H1 (cell line): ENCODE measurements around the gene POLR2H. TPM values are rescaled to one million over a fixed set of nuclear protein-coding genes. Genes with fewer than 3 reads are reported as not detected.

ENCODE experiments used
- CTCF ChIA-PET: fragments of 300-600 bp; sonication (Branson Sonifier 250); formaldehyde crosslinking; loops from one replicate; lab custom pipeline; 2021; ENCODE audit not compliant: partially characterized antibody; lab: Charles Lee
- POLR2A ChIA-PET: fragments of 300-600 bp; sonication (Branson Sonifier 250); formaldehyde crosslinking; loops from one replicate; lab custom pipeline; 2021; ENCODE audit warnings: inconsistent platforms; ENCODE audit not compliant: partially characterized antibody; lab: Charles Lee
- DNase-seq, 2 experiments: peaks; one replicate each; pipeline versions ENCODE4 v3.0.0 to v3.0.0-alpha.2; 2010 to 2022; ENCODE audit warnings: low spot score in 2 of 2, low read depth in 1 of 2, mixed read lengths in 1 of 2
- FAIRE-seq: peaks from 2 replicates; lab custom pipeline; 2011; peaks lifted over from hg19 to GRCh38; lab: Jason Lieb, UNC
- H2AFZ ChIP-seq: 2 replicates; pipeline ENCODE4 v1.8.1; 2012; ENCODE audit warnings: low read length, inconsistent platforms
- H2AK5ac ChIP-seq: 2 replicates; pipeline ENCODE4 v1.6.1; 2013; ENCODE audit warnings: low read depth, low read length
- H2BK120ac ChIP-seq: replicated peaks from 2 replicates; pipeline ENCODE3; 2013; ENCODE audit warnings: low read depth, low read length, inconsistent platforms
- H2BK12ac ChIP-seq: 2 replicates; pipeline ENCODE4 v1.6.1; 2013; ENCODE audit warnings: low read depth, low read length
- H2BK15ac ChIP-seq: 2 replicates; pipeline ENCODE4 v1.6.1; 2013; ENCODE audit warnings: low read length
- H2BK20ac ChIP-seq: 2 replicates; pipeline ENCODE4 v1.6.1; 2013; ENCODE audit warnings: low read length
- H2BK5ac ChIP-seq: 2 replicates; pipeline ENCODE4 v1.6.1; 2013; ENCODE audit warnings: low read depth, low read length
- H3K14ac ChIP-seq: 2 replicates; pipeline ENCODE4 v1.6.1; 2013; ENCODE audit warnings: inconsistent platforms; ENCODE audit not compliant: insufficient read length
- H3K18ac ChIP-seq: 2 replicates; pipeline ENCODE4 v1.6.1; 2013; ENCODE audit warnings: low read length; ENCODE audit errors: extremely low read depth
- H3K23ac ChIP-seq: 2 replicates; pipeline ENCODE4 v1.6.1; 2013; ENCODE audit warnings: inconsistent platforms; ENCODE audit not compliant: insufficient read length
- H3K23me2 ChIP-seq: 2 replicates; pipeline ENCODE4 v1.6.1; 2013; ENCODE audit warnings: low read depth, low read length
- H3K27ac ChIP-seq: 2 replicates; pipeline ENCODE4 v1.6.1; 2011; ENCODE audit warnings: low read depth, low read length, inconsistent platforms
- H3K27me3 ChIP-seq, 4 experiments: replicated peaks in 1 of 4; 1 replicate in 1 of 4; 2 replicates in 3 of 4; pipeline versions ENCODE4 v1.6.1 to v1.8.1; 2011 to 2013; ENCODE audit warnings: low read length in 3 of 4, mild to moderate bottlenecking in 3 of 4, inconsistent platforms in 2 of 4, mixed read lengths in 2 of 4, moderate library complexity in 1 of 4; ENCODE audit not compliant: control insufficient read depth in 3 of 4, insufficient read depth in 3 of 4; ENCODE audit errors: extremely low read depth in 1 of 4
- H3K36me3 ChIP-seq, 4 experiments: 2 replicates each; pipeline versions ENCODE4 v1.6.1 to v1.8.1; 2011 to 2013; ENCODE audit warnings: mild to moderate bottlenecking in 4 of 4, low read length in 3 of 4, moderate library complexity in 2 of 4, control low read depth in 1 of 4, inconsistent platforms in 1 of 4; ENCODE audit not compliant: insufficient read depth in 4 of 4, control insufficient read depth in 2 of 4
- H3K4ac ChIP-seq: replicated peaks from 2 replicates; pipeline ENCODE3; 2013; ENCODE audit warnings: low read length, low read depth, mixed read lengths, inconsistent platforms; ENCODE audit not compliant: insufficient read length
- H3K4me1 ChIP-seq, 4 experiments: replicated peaks in 1 of 4; 1 replicate in 1 of 4; 2 replicates in 3 of 4; pipeline versions ENCODE4 v1.6.1 to v1.8.1; 2011 to 2013; ENCODE audit warnings: low read length in 3 of 4, inconsistent platforms in 2 of 4, mixed read lengths in 1 of 4; ENCODE audit not compliant: insufficient read depth in 4 of 4, control insufficient read depth in 3 of 4
- H3K4me2 ChIP-seq, 2 experiments: 2 replicates each; pipeline versions ENCODE4 v1.6.1 to v1.8.1; 2011 to 2013; ENCODE audit warnings: low read depth in 2 of 2, low read length in 2 of 2, control low read depth in 1 of 2, inconsistent platforms in 1 of 2, mild to moderate bottlenecking in 1 of 2; ENCODE audit not compliant: insufficient read depth in 1 of 2
- H3K4me3 ChIP-seq, 4 experiments: fragments of 200-600, 300-600 bp in 1 of 4; sonication (generic), shearing (Covaris generic), sonication (Bioruptor Twin) in 1 of 4; 2 replicates each; pipeline versions ENCODE4 v1.5.1 to v1.8.1; 2011 to 2016; ENCODE audit warnings: low read length in 4 of 4, low read depth in 3 of 4, control low read depth in 2 of 4, inconsistent platforms in 2 of 4, mild to moderate bottlenecking in 2 of 4, mixed read lengths in 1 of 4, moderate library complexity in 1 of 4; ENCODE audit not compliant: insufficient read depth in 2 of 4; ENCODE audit errors: extremely low read depth in 1 of 4
- H3K56ac ChIP-seq: replicated peaks from 2 replicates; pipeline ENCODE3; 2013; ENCODE audit warnings: low read depth, mild to moderate bottlenecking, mixed read lengths, low read length, inconsistent platforms; ENCODE audit not compliant: insufficient read length
- H3K79me1 ChIP-seq: 2 replicates; pipeline ENCODE4 v1.6.1; 2013; ENCODE audit warnings: low read depth, low read length, control low read depth
- H3K79me2 ChIP-seq, 2 experiments: 2 replicates each; pipeline versions ENCODE4 v1.6.1 to v1.8.1; 2012 to 2013; ENCODE audit warnings: low read length in 2 of 2, mild to moderate bottlenecking in 2 of 2, inconsistent platforms in 1 of 2; ENCODE audit not compliant: insufficient read depth in 2 of 2, control insufficient read depth in 1 of 2
- H3K9ac ChIP-seq, 4 experiments: replicated peaks in 1 of 4; 1 replicate in 1 of 4; 2 replicates in 3 of 4; pipeline versions ENCODE4 v1.6.1 to v1.8.1; 2011 to 2013; ENCODE audit warnings: low read depth in 3 of 4, low read length in 3 of 4, control low read depth in 2 of 4, mild to moderate bottlenecking in 2 of 4, moderate library complexity in 2 of 4, inconsistent platforms in 1 of 4; ENCODE audit errors: extremely low read depth in 1 of 4
- H3K9me3 ChIP-seq, 2 experiments: 2 replicates each; pipeline versions ENCODE4 v1.6.1 to v1.8.1; 2012 to 2013; ENCODE audit warnings: mild to moderate bottlenecking in 2 of 2, moderate library complexity in 2 of 2, control low read depth in 1 of 2, inconsistent platforms in 1 of 2, low read depth in 1 of 2, low read length in 1 of 2, mixed read lengths in 1 of 2; ENCODE audit not compliant: insufficient read depth in 2 of 2
- H4K20me1 ChIP-seq, 2 experiments: replicated peaks in 1 of 2; 2 replicates each; pipeline versions ENCODE3 to v1.8.1; 2011 to 2013; ENCODE audit warnings: inconsistent platforms in 2 of 2, low read length in 2 of 2, mild to moderate bottlenecking in 1 of 2; ENCODE audit not compliant: insufficient read depth in 2 of 2, control insufficient read depth in 1 of 2
- H4K5ac ChIP-seq: 2 replicates; pipeline ENCODE4 v1.6.1; 2013; ENCODE audit warnings: low read length, low read depth, mixed read lengths, inconsistent platforms; ENCODE audit not compliant: insufficient read length
- H4K8ac ChIP-seq: 2 replicates; pipeline ENCODE4 v1.8.0; 2013; ENCODE audit warnings: mild to moderate bottlenecking, moderate library complexity, low read length, inconsistent platforms; ENCODE audit not compliant: insufficient read depth; ENCODE audit errors: extremely low read depth
- H4K91ac ChIP-seq: replicated peaks from 2 replicates; pipeline ENCODE3; 2013; ENCODE audit warnings: low read length, mixed read lengths, inconsistent platforms; ENCODE audit not compliant: insufficient read length
- ATF2 ChIP-seq: IDR thresholded peaks from 2 replicates; pipeline ENCODE4 v1.6.1; 2012; ENCODE audit warnings: low read length, inconsistent platforms
- ATF3 ChIP-seq: IDR thresholded peaks from 2 replicates; pipeline ENCODE4 v1.6.1; 2011; ENCODE audit warnings: low read depth, mild to moderate bottlenecking, low read length; ENCODE audit not compliant: insufficient read depth
- BRCA1 ChIP-seq: IDR thresholded peaks from 2 replicates; pipeline ENCODE4 v1.6.1; 2012; ENCODE audit warnings: low read depth, low read length, improper control_type of control experiment
- EP300 ChIP-seq, 2 experiments: IDR thresholded peaks; 1 replicate in 1 of 2; 2 replicates in 1 of 2; pipeline ENCODE4 v1.6.1; 2011 to 2012; ENCODE audit warnings: low read depth in 2 of 2, low read length in 2 of 2, mild to moderate bottlenecking in 2 of 2, borderline replicate concordance in 1 of 2, inconsistent platforms in 1 of 2, moderate library complexity in 1 of 2
- FOSL1 ChIP-seq: IDR thresholded peaks from 2 replicates; pipeline ENCODE4 v1.6.1; 2011; ENCODE audit warnings: mild to moderate bottlenecking, low read depth, low read length, moderate library complexity; ENCODE audit not compliant: insufficient read depth
- MAX ChIP-seq: IDR thresholded peaks from 2 replicates; pipeline ENCODE4 v1.6.1; 2012; ENCODE audit warnings: inconsistent platforms
- NRF1 ChIP-seq: IDR thresholded peaks from 2 replicates; pipeline ENCODE4 v1.6.1; 2011; ENCODE audit warnings: mild to moderate bottlenecking, low read depth, low read length, improper control_type of control experiment
- POLR2A ChIP-seq, 2 experiments: IDR thresholded peaks; 1 replicate in 1 of 2; 2 replicates in 1 of 2; pipeline ENCODE4 v1.6.1; 2011; ENCODE audit warnings: low read depth in 2 of 2, low read length in 2 of 2, mild to moderate bottlenecking in 2 of 2; ENCODE audit errors: control extremely low read depth in 1 of 2
- RXRA ChIP-seq: IDR thresholded peaks from 2 replicates; pipeline ENCODE4 v1.6.1; 2011; ENCODE audit warnings: low read depth, mild to moderate bottlenecking, low read length, moderate library complexity; ENCODE audit not compliant: insufficient read depth
- SUZ12 ChIP-seq: fragments of 200-600 bp; sonication (generic); IDR thresholded peaks from 2 replicates; pipeline ENCODE4 v1.6.1; 2012; ENCODE audit warnings: mild to moderate bottlenecking, inconsistent platforms, low read length, moderate library complexity, mixed read lengths
- TCF12 ChIP-seq: IDR thresholded peaks from 2 replicates; pipeline ENCODE4 v1.6.1; 2011; ENCODE audit warnings: low read depth, mild to moderate bottlenecking, low read length
- WGBS, 2 experiments: shearing (Covaris generic) in 1 of 2; methylation state at CpG; one replicate each; pipeline versions ENCODE4 v1.1.6 to v1.1.7; 2013 to 2015; ENCODE audit warnings: low lambda C conversion rate in 2 of 2, mixed read lengths in 2 of 2, inconsistent platforms in 1 of 2, low coverage in 1 of 2, missing lambda C conversion rate in 1 of 2; ENCODE audit not compliant: insufficient replicate concordance in 2 of 2, insufficient coverage in 1 of 2, insufficient read length in 1 of 2; ENCODE audit errors: extremely low coverage in 1 of 2, missing lambda C conversion rate in 1 of 2; 5-methylcytosine and 5-hydroxymethylcytosine counted together
- polyA plus RNA-seq, 7 experiments: library from polyadenylated mRNA; depleted of rRNA in 3 of 7; stranded (reverse) in 5 of 7; unstranded in 2 of 7; fragments of >200 nt in 5 of 7; fragments of 200-250 nt in 2 of 7; gene quantifications; 1 replicate in 5 of 7; 2 replicates in 1 of 7; 4 replicates in 1 of 7; pipeline versions ENCODE4 v1.2.1 to v1.2.3, GENCODE V29; 2011 to 2013; ENCODE audit warnings: missing spikeins in 2 of 7, mixed read lengths in 2 of 7
- total RNA-seq: library from RNA; stranded (reverse); fragmentation: NEBNext Ultra II Directional; extraction: Animal tissue kit (Norgen Biotek cat#: 25700); gene quantifications from 2 replicates; pipeline ENCODE4 v1.2.1, GENCODE V29; 2021

The POLR2H gene
- total and polyA plus RNA-seq, 2 of the 8 experiments (the other 6 are each of a cell fraction or from before 2014, with no cell fraction given), result 113 to 335 TPM

DNA sequence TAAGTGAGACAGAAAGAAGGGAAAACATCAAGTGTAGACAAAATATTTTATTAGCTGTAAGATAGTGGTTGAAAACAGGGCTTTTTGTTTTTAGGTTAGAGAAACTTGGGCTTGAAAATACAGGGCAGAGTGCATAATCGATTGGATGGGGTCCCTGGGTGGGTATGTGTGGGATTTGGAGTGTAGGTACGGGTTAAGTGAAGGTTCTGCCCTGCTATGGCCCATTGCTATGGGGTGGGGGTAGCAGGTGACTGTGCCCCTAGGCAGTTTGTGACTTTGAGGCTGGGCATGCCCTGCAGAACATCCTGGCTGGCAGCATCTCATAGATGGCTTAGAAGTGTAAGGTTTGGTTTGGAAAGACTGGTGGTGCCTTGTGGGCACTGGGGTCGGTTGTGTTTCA, 27.8 kb upstream of the POLR2H start:
- H2AK5ac ChIP-seq, result no peak overlapping the region
- ChIA-PET POLR2A (interaction anchor here (1.0 to 2.0 kb wide), 4 partner anchors 9 to 15 kb away, joined by 3 to 16 read pairs (median 9); no protein-coding TSS in a partner anchor), CTCF (interaction anchor here (1.2 kb wide), 1 partner anchor 18 kb away, joined by 4 read pairs; no protein-coding TSS in a partner anchor)
- no peak overlapping the region for H2BK12ac ChIP-seq
- 0 out of 4 replicates have a peak, but pooled peaks cover 0 to 2% of the 10 kb centered on the region in 2 experiments for H3K79me2 ChIP-seq
- H2AFZ ChIP-seq, result no peak overlapping the region
- no peaks in the 10 kb centered on the region for H3K27me3 ChIP-seq
- H2BK20ac ChIP-seq, result no peak overlapping the region
- H4K8ac ChIP-seq, result no peak overlapping the region; the same call in 1 of the 2 replicates
- H3K14ac ChIP-seq, result no peak overlapping the region
- peaks cover 35 to 62% (median 54%) of the 10 kb centered on the region in 4 experiments for H3K36me3 ChIP-seq
- peaks cover 12% of the 10 kb centered on the region for H3K23me2 ChIP-seq
- peak overlapping the region in 1 of 4 experiments; percentile 8; a peak in 2 of 7 replicates for H3K9ac ChIP-seq
- peaks cover 11% of the 10 kb centered on the region for H3K79me1 ChIP-seq
- H4K5ac ChIP-seq, result no peak overlapping the region
- H3K23ac ChIP-seq, result no peak overlapping the region
- no peak overlapping the region for H3K4me3 ChIP-seq
- H3K18ac ChIP-seq, result no peak overlapping the region
- WGBS, 2 experiments, result 82% methylated on average over 3 of the region's 3 CpGs; no CpG with 5 or more reads in 1 of the 2 experiments
- no peaks in the 10 kb centered on the region for H3K9me3 ChIP-seq
- no peak overlapping the region for H2BK120ac ChIP-seq
- FAIRE-seq (no peak), DNase-seq (no peak)
- peaks cover 0 to 22% (median 16%) of the 10 kb centered on the region in 4 experiments; a peak in 6 of 7 replicates for H3K4me1 ChIP-seq
- H3K56ac ChIP-seq, result no peak overlapping the region
- H3K27ac ChIP-seq, result no peak overlapping the region
- H4K20me1 ChIP-seq, result peaks cover 15 to 31% of the 10 kb centered on the region in 2 experiments
- no peak overlapping the region for H3K4ac ChIP-seq
- no peak overlapping the region for H4K91ac ChIP-seq
- no peak for TF ChIP-seq ATF2
- no peak for TF ChIP-seq SUZ12
- no peak for TF ChIP-seq EP300 (IDR thresholded peaks at IDR 0.05; ENCODE audit: borderline replicate concordance in 1 of 2, low read depth in 2 of 2, low read length in 2 of 2)
- TF ChIP-seq BRCA1, result no peak
- TF ChIP-seq TCF12, result no peak
- TF ChIP-seq ATF3, result no peak
- TF ChIP-seq MAX, result no peak
- TF ChIP-seq NRF1, result no peak
- TF ChIP-seq POLR2A (IDR thresholded peaks at IDR 0.05; ENCODE audit: control extremely low read depth in 1 of 2, low read depth in 2 of 2, low read length in 2 of 2), result no peak
- no peak for TF ChIP-seq FOSL1
- TF ChIP-seq RXRA, result no peak
- no peak overlapping the region for H2BK15ac ChIP-seq
- no peak overlapping the region for H3K4me2 ChIP-seq
- H2BK5ac ChIP-seq, result no peak overlapping the region
